HCT116 (cell line): ENCODE measurements around the gene CCDC39. TPM values are rescaled to one million over a fixed set of nuclear protein-coding genes. Genes with fewer than 3 reads are reported as not detected.

ENCODE experiments used
- ATAC-seq: fragments of 200-7000 bp; cut with Tn5 transposase; 2 replicates; pipeline ENCODE4 v1.9.1; 2020; ENCODE audit warnings: mild to moderate bottlenecking, moderate library complexity
- BruUV-seq: library from RNA; stranded (reverse); fragments of 400-500 nt; replicated peaks from 2 replicates; lab custom pipeline; 2021; lab: Mats Ljungman, UMichigan
- CTCF ChIA-PET: fragments of 300-600 bp; sonication (Branson Sonifier 250); formaldehyde crosslinking; loops from one replicate; lab custom pipeline; 2021; ENCODE audit warnings: antibody characterized with exemption; lab: Charles Lee
- POLR2A ChIA-PET: fragments of 300-600, 350-600 bp; sonication (Branson Sonifier 250); formaldehyde crosslinking; loops from one replicate; lab custom pipeline; 2021; ENCODE audit warnings: antibody characterized with exemption; lab: Charles Lee
- RAD21 ChIA-PET, 2 experiments: fragments of 300-600 bp; sonication (Branson Sonifier 250); formaldehyde crosslinking; loops; one replicate each; lab custom pipeline; 2023; ENCODE audit warnings: low total read pairs in 2 of 2; ENCODE audit not compliant: uncharacterized antibody in 2 of 2, unreplicated experiment in 2 of 2, low non-redundant PET in 1 of 2; lab: Charles Lee
- DNase-seq: peaks from one replicate; pipeline ENCODE4 v3.0.0-alpha.2; 2010; ENCODE audit warnings: low read depth, low spot score
- H2AFZ ChIP-seq: fragments of 200-600 bp; shearing (Covaris generic), sonication (generic); 2 replicates; pipeline ENCODE4 v1.6.1; 2017; ENCODE audit warnings: low read depth, mixed run types, mixed read lengths, antibody characterized with exemption, low read length; ENCODE audit not compliant: poor library complexity, severe bottlenecking
- H3K27ac ChIP-seq: 2 replicates; pipeline ENCODE4 v1.5.1; 2012; ENCODE audit warnings: low read depth, low read length
- H3K27me3 ChIP-seq: fragments of 200-600 bp; sonication (generic); 2 replicates; pipeline ENCODE4 v1.6.1; 2016; ENCODE audit warnings: mixed run types, low read length, mixed read lengths; ENCODE audit not compliant: insufficient read depth
- H3K36me3 ChIP-seq, 2 experiments: fragments of 200-500 bp in 1 of 2; fragments of 200-600 bp in 1 of 2; sonication (Bioruptor generic) in 1 of 2; sonication (generic) in 1 of 2; 2 replicates each; pipeline versions ENCODE4 v1.5.1 to v1.6.1; 2014 to 2016; ENCODE audit warnings: low read length in 2 of 2, inconsistent platforms in 1 of 2, mixed read lengths in 1 of 2, mixed run types in 1 of 2; ENCODE audit not compliant: insufficient read depth in 2 of 2, control insufficient read depth in 1 of 2
- H3K4me1 ChIP-seq, 2 experiments: fragments of 200-600 bp in 1 of 2; sonication (generic) in 1 of 2; 2 replicates each; pipeline versions ENCODE4 v1.5.1 to v1.6.1; 2012 to 2017; ENCODE audit warnings: low read length in 2 of 2, inconsistent platforms in 1 of 2, mild to moderate bottlenecking in 1 of 2, mixed read lengths in 1 of 2, mixed run types in 1 of 2, moderate library complexity in 1 of 2; ENCODE audit not compliant: insufficient read depth in 2 of 2, control insufficient read depth in 1 of 2
- H3K4me2 ChIP-seq: fragments of 200-600 bp; sonication (generic); 2 replicates; pipeline ENCODE4 v1.6.1; 2017; ENCODE audit warnings: mixed run types, low read length, mixed read lengths
- H3K4me3 ChIP-seq, 2 experiments: fragments of 200-600 bp in 1 of 2; sonication (generic) in 1 of 2; replicated peaks in 1 of 2; 2 replicates each; pipeline ENCODE4 v1.5.1; 2011 to 2016; ENCODE audit warnings: low read length in 2 of 2, control low read depth in 1 of 2, low read depth in 1 of 2, mild to moderate bottlenecking in 1 of 2, mixed read lengths in 1 of 2, mixed run types in 1 of 2
- H3K79me2 ChIP-seq: fragments of 200-600 bp; sonication (generic); 2 replicates; pipeline ENCODE4 v1.6.1; 2017; ENCODE audit warnings: mild to moderate bottlenecking, mixed run types, low read length, moderate library complexity, mixed read lengths; ENCODE audit not compliant: insufficient read depth
- H3K9ac ChIP-seq: fragments of 200-600 bp; sonication (generic); 2 replicates; pipeline ENCODE4 v1.6.1; 2016; ENCODE audit warnings: low read length, mixed read lengths
- H3K9me2 ChIP-seq: fragments of 200-600 bp; sonication (generic), shearing (Covaris generic); 2 replicates; pipeline ENCODE4 v1.6.1; 2017; ENCODE audit warnings: mixed run types, mild to moderate bottlenecking, moderate library complexity; ENCODE audit not compliant: insufficient read depth
- H3K9me3 ChIP-seq, 2 experiments: fragments of 200-500 bp in 1 of 2; fragments of 200-600 bp in 1 of 2; sonication (Bioruptor generic) in 1 of 2; sonication (generic) in 1 of 2; 2 replicates each; pipeline ENCODE4 v1.6.1; 2014 to 2017; ENCODE audit warnings: low read length in 2 of 2, mixed read lengths in 2 of 2, inconsistent platforms in 1 of 2, low read depth in 1 of 2, mild to moderate bottlenecking in 1 of 2, mixed run types in 1 of 2, moderate library complexity in 1 of 2; ENCODE audit not compliant: control insufficient read depth in 1 of 2, insufficient read depth in 1 of 2
- H4K20me1 ChIP-seq: fragments of 200-600 bp; sonication (generic), shearing (Covaris generic); 2 replicates; pipeline ENCODE4 v1.6.1; 2017; ENCODE audit warnings: mixed run types, mild to moderate bottlenecking, moderate library complexity; ENCODE audit not compliant: insufficient read depth
- CEBPB ChIP-seq: IDR thresholded peaks from 2 replicates; pipeline ENCODE4 v1.6.1; 2012; ENCODE audit warnings: low read depth
- EZH2phosphoT487 ChIP-seq: fragments of 200-600 bp; IDR thresholded peaks from 2 replicates; pipeline ENCODE4 v1.6.1; 2018; ENCODE audit warnings: antibody characterized with exemption, borderline replicate concordance
- FOSL1 ChIP-seq: IDR thresholded peaks from 2 replicates; pipeline ENCODE4 v1.6.1; 2012; ENCODE audit warnings: low read depth
- POLR2A ChIP-seq: IDR thresholded peaks from 2 replicates; pipeline ENCODE4 v1.7.0; 2011; ENCODE audit warnings: borderline replicate concordance; ENCODE audit not compliant: insufficient read depth, insufficient read length; ENCODE audit errors: extremely low read depth
- POLR2AphosphoS5 ChIP-seq: IDR thresholded peaks from 2 replicates; pipeline ENCODE4 v1.6.1; 2011; ENCODE audit warnings: mild to moderate bottlenecking, low read depth, low read length, moderate library complexity
- RAD21 ChIP-seq: IDR thresholded peaks from 2 replicates; pipeline ENCODE4 v1.6.1; 2012; ENCODE audit warnings: low read depth, mild to moderate bottlenecking
- TCF7L2 ChIP-seq: IDR thresholded peaks from 2 replicates; pipeline ENCODE4 v1.7.0; 2011; ENCODE audit warnings: borderline replicate concordance, inconsistent platforms; ENCODE audit not compliant: insufficient read depth, insufficient read length; ENCODE audit errors: extremely low read depth
- ZNF274 ChIP-seq: fragments of 200-500 bp; sonication (Bioruptor generic); IDR thresholded peaks from 2 replicates; pipeline ENCODE4 v1.6.1; 2014; ENCODE audit warnings: mild to moderate bottlenecking, low read depth, low read length, inconsistent platforms
- intact Hi-C: fragments of 100-400 bp; cut with micrococcal nuclease; formaldehyde crosslinking; loops from 2 replicates; pipeline ENCODE4 v1.10.0; 2022
- total RNA-seq: library from RNA; stranded (reverse); gene quantifications from one replicate; pipeline ENCODE4 v1.2.1, GENCODE V29; 2021; ENCODE audit not compliant: unreplicated experiment
- TF ChIP-seq, protein P1 (sequence below): IDR thresholded peaks from 2 replicates; pipeline ENCODE4 v1.6.1; 2012
- TF ChIP-seq, protein P2 (sequence below), 3 experiments: fragments of 200-600 bp in 1 of 3; sonication (generic) in 1 of 3; IDR thresholded peaks in 2 of 3; conservative IDR thresholded peaks in 1 of 3; 2 replicates each; pipeline ENCODE4 v1.5.1; 2012 to 2017; ENCODE audit warnings: low read depth in 2 of 3, low read length in 2 of 3, antibody characterized with exemption in 1 of 3, borderline replicate concordance in 1 of 3, control low read depth in 1 of 3, mild to moderate bottlenecking in 1 of 3, mixed read lengths in 1 of 3, mixed run types in 1 of 3, moderate library complexity in 1 of 3; ENCODE audit not compliant: insufficient read depth in 1 of 3
- TF ChIP-seq, protein P3 (sequence below): IDR thresholded peaks from 2 replicates; pipeline ENCODE4 v1.6.1; 2012

Gene CCDC39
- total RNA-seq, 1 experiment from 2014 or later = not detected

DNA sequence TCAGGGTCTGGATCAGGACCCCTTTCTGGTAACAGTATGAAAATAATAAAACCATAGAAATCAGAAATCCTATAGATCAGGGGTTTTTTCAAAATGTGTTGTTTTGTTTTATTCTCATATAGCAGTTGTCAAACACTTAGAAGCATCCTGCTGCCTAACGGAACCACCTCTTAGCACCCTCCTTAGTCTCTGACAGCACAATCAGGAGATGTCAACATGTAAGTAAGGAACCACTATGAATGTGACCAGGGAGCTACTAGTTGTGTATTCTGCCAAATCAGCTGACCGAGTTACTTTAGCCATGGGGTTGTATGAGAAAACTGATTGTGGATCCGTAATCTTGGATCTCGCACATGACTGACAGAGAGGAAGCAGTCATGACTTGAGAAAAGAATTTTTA is 22.2 kb downstream of the CCDC39 start:
- Histone ChIP-seq H3K4me1 (no peaks in the 10 kb centered on the region), H3K9me3 (no peaks in the 10 kb centered on the region), H4K20me1 (no peaks in the 10 kb centered on the region), H3K9ac (no peak overlapping the region), H3K36me3 (no peaks in the 10 kb centered on the region), H3K27me3 (peaks cover 16% of the 10 kb centered on the region; the same call in 1 of the 2 replicates), H2AFZ (no peak overlapping the region), H3K4me2 (no peak overlapping the region), H3K27ac (no peak overlapping the region), H3K4me3 (no peak overlapping the region), H3K9me2 (no peaks in the 10 kb centered on the region), H3K79me2 (no peaks in the 10 kb centered on the region)
- no peak for ATAC-seq
- TF ChIP-seq, protein P1, sequence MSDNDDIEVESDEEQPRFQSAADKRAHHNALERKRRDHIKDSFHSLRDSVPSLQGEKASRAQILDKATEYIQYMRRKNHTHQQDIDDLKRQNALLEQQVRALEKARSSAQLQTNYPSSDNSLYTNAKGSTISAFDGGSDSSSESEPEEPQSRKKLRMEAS = no peak
- TF ChIP-seq POLR2AphosphoS5 = no peak
- TF ChIP-seq RAD21 = no peak
- TF ChIP-seq FOSL1 = no peak
- TF ChIP-seq TCF7L2 = no peak
- TF ChIP-seq, protein P2, sequence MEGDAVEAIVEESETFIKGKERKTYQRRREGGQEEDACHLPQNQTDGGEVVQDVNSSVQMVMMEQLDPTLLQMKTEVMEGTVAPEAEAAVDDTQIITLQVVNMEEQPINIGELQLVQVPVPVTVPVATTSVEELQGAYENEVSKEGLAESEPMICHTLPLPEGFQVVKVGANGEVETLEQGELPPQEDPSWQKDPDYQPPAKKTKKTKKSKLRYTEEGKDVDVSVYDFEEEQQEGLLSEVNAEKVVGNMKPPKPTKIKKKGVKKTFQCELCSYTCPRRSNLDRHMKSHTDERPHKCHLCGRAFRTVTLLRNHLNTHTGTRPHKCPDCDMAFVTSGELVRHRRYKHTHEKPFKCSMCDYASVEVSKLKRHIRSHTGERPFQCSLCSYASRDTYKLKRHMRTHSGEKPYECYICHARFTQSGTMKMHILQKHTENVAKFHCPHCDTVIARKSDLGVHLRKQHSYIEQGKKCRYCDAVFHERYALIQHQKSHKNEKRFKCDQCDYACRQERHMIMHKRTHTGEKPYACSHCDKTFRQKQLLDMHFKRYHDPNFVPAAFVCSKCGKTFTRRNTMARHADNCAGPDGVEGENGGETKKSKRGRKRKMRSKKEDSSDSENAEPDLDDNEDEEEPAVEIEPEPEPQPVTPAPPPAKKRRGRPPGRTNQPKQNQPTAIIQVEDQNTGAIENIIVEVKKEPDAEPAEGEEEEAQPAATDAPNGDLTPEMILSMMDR (IDR thresholded peaks at IDR 0.05 in 2 of 3, conservative IDR thresholded peaks at IDR 0.05 in 1 of 3; ENCODE audit: borderline replicate concordance in 1 of 3, insufficient read depth in 1 of 3, low read depth in 2 of 3, low read length in 2 of 3) = no peak
- no peak for TF ChIP-seq POLR2A
- no peak for TF ChIP-seq EZH2phosphoT487
- TF ChIP-seq CEBPB = no peak
- TF ChIP-seq, protein P3, sequence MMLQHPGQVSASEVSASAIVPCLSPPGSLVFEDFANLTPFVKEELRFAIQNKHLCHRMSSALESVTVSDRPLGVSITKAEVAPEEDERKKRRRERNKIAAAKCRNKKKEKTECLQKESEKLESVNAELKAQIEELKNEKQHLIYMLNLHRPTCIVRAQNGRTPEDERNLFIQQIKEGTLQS = no peak
- TF ChIP-seq ZNF274 = no peak
- BruUV-seq = no TSS peak
- intact Hi-C loops = no loop called here
- RAD21 ChIA-PET = no interaction called here
- no peak for DNase-seq
- POLR2A ChIA-PET = no interaction called here
- CTCF ChIA-PET = no interaction called here
